Vagina (tissue), 2 donors: Measurements from ENCODE around the gene JAKMIP1. TPM values are rescaled to one million over a fixed set of nuclear protein-coding genes. Genes with fewer than 3 reads are reported as not detected.

Experiments
- DNase-seq, 2 donors: peaks; one replicate each; pipeline ENCODE4 v3.0.0-alpha.2; 2017; ENCODE audit errors: extremely low spot score in 2 of 2
- H3K27ac ChIP-seq: fragments of 200-600 bp; sonication (generic); one replicate; pipeline ENCODE4 v1.5.1; 2019
- H3K27me3 ChIP-seq: fragments of 200-600 bp; sonication (generic); one replicate; pipeline ENCODE4 v1.5.1; 2019
- H3K36me3 ChIP-seq, 2 donors: fragments of 200-600 bp; sonication (generic); one replicate each; pipeline ENCODE4 v1.5.1; 2017 to 2019
- H3K4me1 ChIP-seq: fragments of 200-600 bp; sonication (generic); one replicate; pipeline ENCODE4 v1.5.1; 2019
- H3K4me3 ChIP-seq, 2 donors: fragments of 200-600 bp; sonication (generic); 1 replicate in 1 of 2; 2 replicates in 1 of 2; pipeline ENCODE4 v1.5.1; 2016 to 2019
- H3K9me3 ChIP-seq: fragments of 200-600 bp; sonication (generic); one replicate; pipeline ENCODE4 v1.5.1; 2019
- CTCF ChIP-seq, 3 experiments: fragments of 450-650 bp in 2 of 3; fragments of 200-600 bp in 1 of 3; sonication (generic) in 1 of 3; IDR thresholded peaks; one replicate each; pipeline ENCODE4 v1.5.1; 2017 to 2019; ENCODE audit warnings: antibody characterized with exemption in 3 of 3, mild to moderate bottlenecking in 2 of 3, moderate library complexity in 2 of 3
- POLR2A ChIP-seq, 2 donors: fragments of 450-650 bp; IDR thresholded peaks; one replicate each; pipeline ENCODE4 v1.6.1; 2017; ENCODE audit warnings: antibody characterized with exemption in 2 of 2, mild to moderate bottlenecking in 2 of 2, moderate library complexity in 2 of 2
- POLR2AphosphoS5 ChIP-seq, 2 donors: sonication (generic); formaldehyde crosslinking; IDR thresholded peaks; one replicate each; pipeline ENCODE4 v1.9.0; 2017; ENCODE audit warnings: antibody characterized with exemption in 2 of 2, mild to moderate bottlenecking in 2 of 2, low read depth in 1 of 2; ENCODE audit not compliant: insufficient read depth in 1 of 2
- intact Hi-C: fragments of 100-400 bp; cut with DNase I; formaldehyde crosslinking; loops from one replicate; pipeline ENCODE4 v1.15.1; 2023
- total RNA-seq: library from RNA; depleted of rRNA; stranded (reverse); fragments of >200 nt; gene quantifications from one replicate; pipeline ENCODE4 v1.2.3, GENCODE V29; 2016

JAKMIP1 gene
- total RNA-seq, 1 donor from 2014 or later: 5.2 TPM

GRCh38 chr4:6069845-6070709 is 130.3 kb downstream of the JAKMIP1 start:
- no peak overlapping the region for H3K27ac ChIP-seq
- intact Hi-C loops: no loop called here
- no peak for DNase-seq
- H3K4me3 ChIP-seq: no peak overlapping the region
- no peaks in the 10 kb centered on the region for H3K27me3 ChIP-seq
- H3K4me1 ChIP-seq: no peaks in the 10 kb centered on the region
- TF ChIP-seq CTCF (IDR thresholded peaks at IDR 0.05) (no peak), POLR2A (IDR thresholded peaks at IDR 0.05) (no peak), POLR2AphosphoS5 (IDR thresholded peaks at IDR 0.05; ENCODE audit: insufficient read depth in 1 of 2, low read depth in 1 of 2) (no peak)
- no peaks in the 10 kb centered on the region for H3K36me3 ChIP-seq
- H3K9me3 ChIP-seq: no peaks in the 10 kb centered on the region

- no peak overlapping the region for H3K4me3 ChIP-seq
Measured at GRCh38 chr4:6068986-6069385, 131.4 kb downstream of the JAKMIP1 start.

GRCh38 chr4:6065934-6066590 is 134.3 kb downstream of the JAKMIP1 start:
- TF ChIP-seq POLR2A (IDR thresholded peaks at IDR 0.05) (no peak), POLR2AphosphoS5 (IDR thresholded peaks at IDR 0.05; ENCODE audit: insufficient read depth in 1 of 2, low read depth in 1 of 2) (no peak), CTCF (IDR thresholded peaks at IDR 0.05) (no peak)
- Histone ChIP-seq H3K27ac (no peak overlapping the region), H3K4me3 (no peak overlapping the region), H3K27me3 (no peaks in the 10 kb centered on the region), H3K4me1 (no peaks in the 10 kb centered on the region), H3K36me3 (no peaks in the 10 kb centered on the region), H3K9me3 (no peaks in the 10 kb centered on the region)
- intact Hi-C loops: no loop called here
- no peak for DNase-seq

More at GRCh38 chr4:6068986-6069385, 131.4 kb downstream of the JAKMIP1 start:
- no peak for DNase-seq
- H3K27me3 ChIP-seq: no peaks in the 10 kb centered on the region
- H3K4me1 ChIP-seq: no peaks in the 10 kb centered on the region
- intact Hi-C loops: no loop called here
- H3K36me3 ChIP-seq: no peaks in the 10 kb centered on the region
- no peak for TF ChIP-seq POLR2AphosphoS5 (IDR thresholded peaks at IDR 0.05; ENCODE audit: insufficient read depth in 1 of 2, low read depth in 1 of 2)
- no peak for TF ChIP-seq POLR2A (IDR thresholded peaks at IDR 0.05)
- no peak for TF ChIP-seq CTCF (IDR thresholded peaks at IDR 0.05)
- no peaks in the 10 kb centered on the region for H3K9me3 ChIP-seq
- no peak overlapping the region for H3K27ac ChIP-seq

GRCh38 chr4:6065166-6065565 is 135.2 kb downstream of the JAKMIP1 start:
- DNase-seq: no peak
- no peak for TF ChIP-seq POLR2AphosphoS5 (IDR thresholded peaks at IDR 0.05; ENCODE audit: insufficient read depth in 1 of 2, low read depth in 1 of 2)
- no peak for TF ChIP-seq POLR2A (IDR thresholded peaks at IDR 0.05)
- no peak for TF ChIP-seq CTCF (IDR thresholded peaks at IDR 0.05)
- intact Hi-C loops: no loop called here
- no peaks in the 10 kb centered on the region for H3K4me1 ChIP-seq
- no peaks in the 10 kb centered on the region for H3K36me3 ChIP-seq
- H3K27me3 ChIP-seq: no peaks in the 10 kb centered on the region
- no peaks in the 10 kb centered on the region for H3K9me3 ChIP-seq
- H3K27ac ChIP-seq: no peak overlapping the region
- H3K4me3 ChIP-seq: no peak overlapping the region

- Histone ChIP-seq H3K27ac (no peak overlapping the region), H3K4me1 (no peaks in the 10 kb centered on the region), H3K27me3 (no peaks in the 10 kb centered on the region), H3K4me3 (no peak overlapping the region), H3K9me3 (peaks cover 4% of the 10 kb centered on the region), H3K36me3 (no peaks in the 10 kb centered on the region)
- intact Hi-C loops: no loop called here
- no peak for DNase-seq
- TF ChIP-seq POLR2AphosphoS5 (IDR thresholded peaks at IDR 0.05; ENCODE audit: insufficient read depth in 1 of 2, low read depth in 1 of 2): no peak
Measured at GRCh38 chr4:6064383-6064782, 136.0 kb downstream of the JAKMIP1 start.
